Measurements from ENCODE around the gene DDX47. TPM values are rescaled to one million over a fixed set of nuclear protein-coding genes. Genes with fewer than 3 reads are reported as not detected.
"Not testable (repeated sequence)": the region's sequence is repeated elsewhere in the genome, so short reads cannot be mapped to it uniquely, and the experiment has no call there.

The DDX47 gene
- total RNA-seq, 1 donor from 2014 or later = 45.1 TPM

- TF ChIP-seq CTCF (IDR thresholded peaks at IDR 0.05; ENCODE audit: unreplicated experiment) = no peak
Observed at GRCh38 chr12:12819752-12820311, 6.7 kb downstream of the DDX47 start.

GRCh38 chr12:12820376-12820775, 7.2 kb downstream of the DDX47 start:
- H3K9me3 Mint-ChIP-seq (ENCODE audit: unreplicated experiment); H3K4me3 Mint-ChIP-seq (ENCODE audit: unreplicated experiment); DNase-seq (ENCODE audit: low spot score); H3K4me1 Mint-ChIP-seq (ENCODE audit: unreplicated experiment); H3K27me3 Mint-ChIP-seq (ENCODE audit: unreplicated experiment); H3K27ac Mint-ChIP-seq (ENCODE audit: unreplicated experiment): not testable (repeated sequence)
- peaks cover 27% of the 10 kb centered on the region for H3K36me3 Mint-ChIP-seq (ENCODE audit: low read depth, unreplicated experiment)

More at GRCh38 chr12:12819752-12820311, 6.7 kb downstream of the DDX47 start:
- Mint-ChIP-seq H3K9me3 (ENCODE audit: unreplicated experiment) (no peaks in the 10 kb centered on the region), H3K36me3 (ENCODE audit: low read depth, unreplicated experiment) (peaks cover 24% of the 10 kb centered on the region), H3K27me3 (ENCODE audit: unreplicated experiment) (no peaks in the 10 kb centered on the region), H3K4me1 (ENCODE audit: unreplicated experiment) (peaks cover 4% of the 10 kb centered on the region), H3K27ac (ENCODE audit: unreplicated experiment) (no peak overlapping the region), H3K4me3 (ENCODE audit: unreplicated experiment) (no peak overlapping the region)
- DNase-seq (ENCODE audit: low spot score) = no peak

GRCh38 chr12:12821975-12822374, 8.8 kb downstream of the DDX47 start:
- DNase-seq (ENCODE audit: low spot score) = no peak
- Mint-ChIP-seq H3K4me3 (ENCODE audit: unreplicated experiment) (no peak overlapping the region), H3K27ac (ENCODE audit: unreplicated experiment) (no peak overlapping the region), H3K4me1 (ENCODE audit: unreplicated experiment) (no peaks in the 10 kb centered on the region), H3K27me3 (ENCODE audit: unreplicated experiment) (no peaks in the 10 kb centered on the region), H3K9me3 (ENCODE audit: unreplicated experiment) (no peaks in the 10 kb centered on the region), H3K36me3 (ENCODE audit: low read depth, unreplicated experiment) (peaks cover 28% of the 10 kb centered on the region)
- no peak for TF ChIP-seq CTCF (IDR thresholded peaks at IDR 0.05; ENCODE audit: unreplicated experiment)

- Mint-ChIP-seq H3K4me3 (ENCODE audit: unreplicated experiment) (no peak overlapping the region), H3K36me3 (ENCODE audit: low read depth, unreplicated experiment) (peaks cover 33% of the 10 kb centered on the region), H3K27me3 (ENCODE audit: unreplicated experiment) (no peaks in the 10 kb centered on the region), H3K9me3 (ENCODE audit: unreplicated experiment) (no peaks in the 10 kb centered on the region), H3K27ac (ENCODE audit: unreplicated experiment) (no peak overlapping the region), H3K4me1 (ENCODE audit: unreplicated experiment) (no peaks in the 10 kb centered on the region)
- DNase-seq (ENCODE audit: low spot score) = no peak
- TF ChIP-seq CTCF (IDR thresholded peaks at IDR 0.05; ENCODE audit: unreplicated experiment) = no peak
Observed at GRCh38 chr12:12822886-12823285, 9.7 kb downstream of the DDX47 start.

- H3K4me3 Mint-ChIP-seq (ENCODE audit: unreplicated experiment) = no peak overlapping the region
- no peak for DNase-seq (ENCODE audit: low spot score)
- no peaks in the 10 kb centered on the region for H3K9me3 Mint-ChIP-seq (ENCODE audit: unreplicated experiment)
- no peak for TF ChIP-seq CTCF (IDR thresholded peaks at IDR 0.05; ENCODE audit: unreplicated experiment)
- H3K36me3 Mint-ChIP-seq (ENCODE audit: low read depth, unreplicated experiment) = peaks cover 34% of the 10 kb centered on the region
- no peaks in the 10 kb centered on the region for H3K27me3 Mint-ChIP-seq (ENCODE audit: unreplicated experiment)
- no peak overlapping the region for H3K27ac Mint-ChIP-seq (ENCODE audit: unreplicated experiment)
- H3K4me1 Mint-ChIP-seq (ENCODE audit: unreplicated experiment) = no peaks in the 10 kb centered on the region
Observed at GRCh38 chr12:12823300-12823699, 10.2 kb downstream of the DDX47 start.

Measured in endothelial cell (in vitro differentiated cells).